NT2/D1 (cell line): Measurements from ENCODE around the gene CHADL.

Experiments
- DNase-seq: peaks from one replicate; pipeline ENCODE4 v3.0.0-alpha.2; 2011; ENCODE audit warnings: low read depth, low spot score
- H3K27me3 ChIP-seq: 2 replicates; pipeline ENCODE4 v1.6.0; 2011; ENCODE audit warnings: mild to moderate bottlenecking; ENCODE audit not compliant: insufficient read length, insufficient read depth
- H3K36me3 ChIP-seq: 2 replicates; pipeline ENCODE4 v1.6.1; 2011; ENCODE audit warnings: mild to moderate bottlenecking, low read length, mixed read lengths; ENCODE audit not compliant: insufficient read depth, insufficient read length
- H3K4me1 ChIP-seq: 2 replicates; pipeline ENCODE4 v1.5.1; 2011; ENCODE audit not compliant: insufficient read depth, insufficient read length
- H3K4me3 ChIP-seq: 2 replicates; pipeline ENCODE4 v1.5.1; 2011; ENCODE audit warnings: low read depth; ENCODE audit not compliant: insufficient read length
- H3K9ac ChIP-seq: 2 replicates; pipeline ENCODE4 v1.6.0; 2011; ENCODE audit warnings: low read depth; ENCODE audit not compliant: insufficient read length
- H3K9me3 ChIP-seq: 2 replicates; pipeline ENCODE4 v1.5.1; 2011; ENCODE audit warnings: mild to moderate bottlenecking, low read length; ENCODE audit not compliant: insufficient read depth
- SUZ12 ChIP-seq: IDR thresholded peaks from 2 replicates; pipeline ENCODE4 v1.6.1; 2011; ENCODE audit not compliant: insufficient read length, insufficient read depth; ENCODE audit errors: extremely low read depth
- YY1 ChIP-seq: IDR thresholded peaks from 2 replicates; pipeline ENCODE4 v1.6.1; 2011; ENCODE audit not compliant: insufficient read length, insufficient read depth
- ZNF274 ChIP-seq: IDR thresholded peaks from 2 replicates; pipeline ENCODE4 v1.6.1; 2011; ENCODE audit warnings: mild to moderate bottlenecking, low read depth, low read length

CHADL gene

DNA sequence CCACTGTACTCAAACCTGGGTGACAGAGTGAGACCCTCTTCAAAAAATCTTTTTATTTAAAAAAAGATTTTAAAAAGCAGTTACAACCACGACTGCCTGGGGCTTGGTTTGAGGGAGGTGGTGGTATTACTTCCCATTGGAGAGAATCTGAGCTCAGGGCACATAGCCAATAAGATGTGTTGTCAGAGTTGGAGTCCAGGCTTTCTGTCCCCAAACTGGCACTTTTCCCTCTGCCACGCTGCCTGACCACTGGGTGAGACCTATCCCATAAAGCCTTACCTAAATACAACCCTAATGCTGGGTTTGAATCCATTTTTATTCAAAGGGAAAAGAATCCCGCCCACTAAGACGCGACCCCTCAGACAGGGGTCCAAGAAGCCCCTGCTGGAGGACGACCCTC lies 11.5 kb downstream of the CHADL start:
- Histone ChIP-seq H3K9ac (no peak overlapping the region), H3K27me3 (no peaks in the 10 kb centered on the region), H3K36me3 (peaks cover 61% of the 10 kb centered on the region), H3K4me1 (no peaks in the 10 kb centered on the region), H3K4me3 (no peak overlapping the region), H3K9me3 (no peaks in the 10 kb centered on the region)
- DNase-seq: no peak
- no peak for TF ChIP-seq ZNF274
- no peak for TF ChIP-seq YY1
- TF ChIP-seq SUZ12: no peak

GRCh38 chr22:41226723-41227655 lies 13.7 kb downstream of the CHADL start:
- TF ChIP-seq ZNF274: no peak
- TF ChIP-seq SUZ12: no peak
- TF ChIP-seq YY1: no peak
- H3K9ac ChIP-seq: no peak overlapping the region
- no peaks in the 10 kb centered on the region for H3K27me3 ChIP-seq
- H3K4me3 ChIP-seq: no peak overlapping the region
- no peak for DNase-seq
- H3K36me3 ChIP-seq: peaks cover 81% of the 10 kb centered on the region
- no peaks in the 10 kb centered on the region for H3K9me3 ChIP-seq
- no peaks in the 10 kb centered on the region for H3K4me1 ChIP-seq

DNA sequence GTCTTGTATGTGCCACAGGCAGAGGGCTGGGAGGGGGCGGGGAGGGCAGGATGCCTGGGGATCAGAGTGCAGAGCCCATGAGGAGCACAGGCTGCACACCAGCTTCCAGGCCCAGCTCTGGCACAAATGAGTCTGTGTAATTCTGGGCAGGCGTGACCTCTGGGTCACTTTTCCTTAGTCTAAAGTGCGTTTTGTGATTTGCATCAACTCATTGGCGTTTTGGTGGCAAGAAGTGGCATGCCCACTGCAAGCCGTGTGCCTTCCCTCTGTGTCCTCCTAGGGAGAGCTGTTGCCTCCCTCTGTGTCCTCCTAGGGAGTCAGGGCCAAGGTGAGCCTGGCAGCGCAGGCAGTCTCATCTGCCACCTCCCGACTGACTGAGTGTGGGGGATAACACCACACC lies 17.2 kb downstream of the CHADL start:
- peaks cover 4% of the 10 kb centered on the region; the same call in 1 of the 2 replicates for H3K9me3 ChIP-seq
- no peak for DNase-seq
- peaks cover 89% of the 10 kb centered on the region for H3K36me3 ChIP-seq
- no peaks in the 10 kb centered on the region for H3K4me1 ChIP-seq
- H3K27me3 ChIP-seq: no peaks in the 10 kb centered on the region
- H3K9ac ChIP-seq: no peak overlapping the region
- H3K4me3 ChIP-seq: no peak overlapping the region
- TF ChIP-seq ZNF274 (no peak), SUZ12 (no peak), YY1 (no peak)

DNA sequence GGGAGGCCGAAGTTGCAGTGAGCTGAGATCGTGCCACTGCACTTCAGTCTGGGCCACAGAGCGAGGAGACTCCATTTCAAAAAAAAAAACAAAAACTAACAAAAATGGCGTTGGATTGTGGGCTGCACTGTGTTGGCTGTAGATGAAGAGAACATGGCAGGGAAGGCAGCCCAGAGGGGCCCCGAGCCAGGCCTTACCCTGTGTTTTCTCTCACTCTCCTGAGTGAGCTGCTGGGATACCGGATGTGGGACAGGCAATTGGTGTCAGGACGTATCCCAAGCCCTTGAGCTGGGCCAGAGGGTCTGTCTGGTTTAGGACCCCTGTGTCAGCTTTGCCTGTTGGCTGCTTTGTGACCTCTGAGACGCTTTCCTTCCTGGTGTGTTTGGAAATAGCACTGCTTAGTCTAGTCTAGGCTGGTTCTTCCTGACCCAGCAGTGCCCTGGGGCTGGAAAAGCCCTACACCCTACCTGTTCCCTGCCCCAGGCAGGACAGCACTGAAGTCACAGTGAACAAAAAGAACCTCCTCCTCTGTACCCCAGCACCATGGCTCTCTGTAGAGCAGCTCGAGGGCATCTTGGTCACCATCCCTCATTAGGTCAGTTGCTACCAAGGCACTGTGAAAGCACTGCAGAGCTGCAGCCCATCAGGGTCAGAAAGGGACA lies 17.8 kb downstream of the CHADL start:
- Histone ChIP-seq H3K4me1 (no peaks in the 10 kb centered on the region), H3K27me3 (no peaks in the 10 kb centered on the region), H3K9me3 (peaks cover 4% of the 10 kb centered on the region; the same call in 1 of the 2 replicates), H3K9ac (no peak overlapping the region), H3K4me3 (no peak overlapping the region), H3K36me3 (peaks cover 86% of the 10 kb centered on the region)
- DNase-seq: no peak
- TF ChIP-seq ZNF274: no peak
- TF ChIP-seq SUZ12: no peak
- TF ChIP-seq YY1: no peak

DNA sequence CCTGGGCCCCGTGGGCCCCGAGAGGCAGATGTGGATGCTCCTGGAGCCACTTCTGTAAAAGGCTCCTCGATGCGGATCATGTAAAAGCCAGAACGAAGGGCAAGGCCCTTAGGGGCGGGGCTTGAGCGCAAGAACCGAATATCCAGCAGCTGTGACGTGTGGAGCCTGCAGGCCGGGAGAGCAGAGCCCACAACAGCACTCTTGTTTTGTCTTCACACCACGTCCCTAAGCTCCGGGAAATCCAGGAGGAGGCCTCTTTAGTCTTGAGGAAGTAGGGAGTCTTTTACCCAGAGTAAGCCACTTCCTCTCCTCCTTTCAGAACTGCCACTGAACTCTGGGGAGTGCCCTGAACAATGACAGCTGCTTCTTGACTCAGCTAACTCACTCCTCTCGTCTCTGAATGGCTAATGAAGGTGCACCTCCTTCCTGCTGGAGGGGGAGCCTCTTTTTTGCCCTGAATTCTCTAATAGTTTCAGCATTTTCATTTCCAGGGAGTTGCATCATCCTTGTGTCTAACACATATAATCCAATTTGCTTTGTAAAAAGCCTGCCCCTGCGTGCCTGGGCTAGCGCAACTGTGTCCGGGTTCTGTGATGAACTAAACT lies 23.1 kb downstream of the CHADL start:
- Histone ChIP-seq H3K36me3 (peaks cover 65% of the 10 kb centered on the region), H3K9ac (peak overlapping the region; percentile 42), H3K9me3 (peaks cover 4% of the 10 kb centered on the region; the same call in 1 of the 2 replicates), H3K4me1 (peaks cover 12% of the 10 kb centered on the region), H3K4me3 (no peak overlapping the region), H3K27me3 (no peaks in the 10 kb centered on the region)
- TF ChIP-seq ZNF274 (no peak), SUZ12 (no peak), YY1 (no peak)
- no peak for DNase-seq

GRCh38 chr22:41216984-41217383 lies 23.7 kb downstream of the CHADL start:
- no peak for DNase-seq

GRCh38 chr22:41215926-41216325 lies 24.8 kb downstream of the CHADL start:
- Histone ChIP-seq H3K36me3 (peaks cover 58% of the 10 kb centered on the region), H3K27me3 (no peaks in the 10 kb centered on the region), H3K4me1 (peaks cover 12% of the 10 kb centered on the region), H3K4me3 (no peak overlapping the region), H3K9ac (no peak overlapping the region), H3K9me3 (peaks cover 4% of the 10 kb centered on the region; the same call in 1 of the 2 replicates)
- TF ChIP-seq SUZ12: no peak
- TF ChIP-seq YY1: no peak
- TF ChIP-seq ZNF274: no peak
- DNase-seq: no peak

More at GRCh38 chr22:41216984-41217383, 23.7 kb downstream of the CHADL start:
- peaks cover 12% of the 10 kb centered on the region for H3K4me1 ChIP-seq
- no peaks in the 10 kb centered on the region for H3K27me3 ChIP-seq
- no peak overlapping the region for H3K4me3 ChIP-seq
- H3K9ac ChIP-seq: peak overlapping the region; percentile 42
- peaks cover 61% of the 10 kb centered on the region for H3K36me3 ChIP-seq
- H3K9me3 ChIP-seq: peaks cover 4% of the 10 kb centered on the region; the same call in 1 of the 2 replicates
- TF ChIP-seq SUZ12 (no peak), ZNF274 (no peak), YY1 (no peak)
